ENCODE results near the gene COL11A1. TPM values are rescaled to one million over a fixed set of nuclear protein-coding genes. Genes with fewer than 3 reads are reported as not detected.

The COL11A1 gene
- total RNA-seq, 1 experiment from 2014 or later = 0.05 TPM

DNA sequence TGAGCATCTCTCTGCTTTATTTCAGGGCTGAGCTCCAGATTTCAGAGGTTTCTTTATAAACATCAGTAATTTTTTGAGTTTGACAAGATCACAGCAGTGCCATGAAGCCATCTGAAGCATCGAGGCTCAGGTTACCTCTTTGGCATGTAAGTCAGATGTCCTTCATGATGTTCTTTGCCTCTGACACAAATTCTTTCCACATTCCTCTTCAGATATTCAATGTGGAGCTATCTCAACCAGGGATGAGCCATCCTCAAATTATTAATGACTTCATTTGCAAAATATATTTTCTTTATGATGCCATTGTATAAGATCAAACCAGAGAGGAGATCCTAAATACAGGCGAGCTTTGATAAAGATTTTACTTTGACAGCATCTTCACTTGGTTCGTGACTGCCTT is 256.7 kb downstream of the COL11A1 start:
- H3K9me3 ChIP-seq (ENCODE audit: control insufficient read depth in 1 of 2, insufficient read depth in 1 of 2, low read depth in 1 of 2, low read length in 2 of 2) = peaks cover 0 to 4% of the 10 kb centered on the region in 2 experiments; a peak in 2 of 4 replicates
- H3K36me3 ChIP-seq (ENCODE audit: control insufficient read depth in 1 of 2, insufficient read depth in 2 of 2, low read length in 2 of 2) = no peaks in the 10 kb centered on the region
- no peaks in the 10 kb centered on the region for H3K4me1 ChIP-seq (ENCODE audit: control insufficient read depth in 1 of 2, insufficient read depth in 2 of 2, low read length in 2 of 2)
- POLR2A ChIA-PET = no interaction called here
- no peaks in the 10 kb centered on the region for H3K27me3 ChIP-seq (ENCODE audit: insufficient read depth, low read length)
- H3K4me2 ChIP-seq (ENCODE audit: low read length) = no peak overlapping the region
- no TSS peak for BruUV-seq (replicated peaks)
- no peaks in the 10 kb centered on the region for H3K9me2 ChIP-seq (ENCODE audit: insufficient read depth)
- H4K20me1 ChIP-seq (ENCODE audit: insufficient read depth) = no peaks in the 10 kb centered on the region
- H3K9ac ChIP-seq (ENCODE audit: low read length) = no peak overlapping the region
- TF ChIP-seq ZFX (IDR thresholded peaks at IDR 0.05) = no peak
- no peak for TF ChIP-seq ZNF274 (IDR thresholded peaks at IDR 0.05; ENCODE audit: low read depth, low read length)
- TF ChIP-seq EZH2 (IDR thresholded peaks at IDR 0.05) = no peak
- TF ChIP-seq, protein P1, sequence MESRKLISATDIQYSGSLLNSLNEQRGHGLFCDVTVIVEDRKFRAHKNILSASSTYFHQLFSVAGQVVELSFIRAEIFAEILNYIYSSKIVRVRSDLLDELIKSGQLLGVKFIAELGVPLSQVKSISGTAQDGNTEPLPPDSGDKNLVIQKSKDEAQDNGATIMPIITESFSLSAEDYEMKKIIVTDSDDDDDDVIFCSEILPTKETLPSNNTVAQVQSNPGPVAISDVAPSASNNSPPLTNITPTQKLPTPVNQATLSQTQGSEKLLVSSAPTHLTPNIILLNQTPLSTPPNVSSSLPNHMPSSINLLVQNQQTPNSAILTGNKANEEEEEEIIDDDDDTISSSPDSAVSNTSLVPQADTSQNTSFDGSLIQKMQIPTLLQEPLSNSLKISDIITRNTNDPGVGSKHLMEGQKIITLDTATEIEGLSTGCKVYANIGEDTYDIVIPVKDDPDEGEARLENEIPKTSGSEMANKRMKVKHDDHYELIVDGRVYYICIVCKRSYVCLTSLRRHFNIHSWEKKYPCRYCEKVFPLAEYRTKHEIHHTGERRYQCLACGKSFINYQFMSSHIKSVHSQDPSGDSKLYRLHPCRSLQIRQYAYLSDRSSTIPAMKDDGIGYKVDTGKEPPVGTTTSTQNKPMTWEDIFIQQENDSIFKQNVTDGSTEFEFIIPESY (IDR thresholded peaks at IDR 0.05; ENCODE audit: extremely low read depth, insufficient replicate concordance, low read length) = no peak
- no peak for TF ChIP-seq FOSL1 (IDR thresholded peaks at IDR 0.05; ENCODE audit: low read depth)
- TF ChIP-seq POLR2AphosphoS5 (IDR thresholded peaks at IDR 0.05; ENCODE audit: low read depth, low read length) = no peak
- TF ChIP-seq YY1 (IDR thresholded peaks at IDR 0.05; ENCODE audit: extremely low read depth, insufficient replicate concordance, low read depth, low read length) = no peak
- no peak for TF ChIP-seq SIN3A (IDR thresholded peaks at IDR 0.05; ENCODE audit: low read depth)
- TF ChIP-seq, protein P2, sequence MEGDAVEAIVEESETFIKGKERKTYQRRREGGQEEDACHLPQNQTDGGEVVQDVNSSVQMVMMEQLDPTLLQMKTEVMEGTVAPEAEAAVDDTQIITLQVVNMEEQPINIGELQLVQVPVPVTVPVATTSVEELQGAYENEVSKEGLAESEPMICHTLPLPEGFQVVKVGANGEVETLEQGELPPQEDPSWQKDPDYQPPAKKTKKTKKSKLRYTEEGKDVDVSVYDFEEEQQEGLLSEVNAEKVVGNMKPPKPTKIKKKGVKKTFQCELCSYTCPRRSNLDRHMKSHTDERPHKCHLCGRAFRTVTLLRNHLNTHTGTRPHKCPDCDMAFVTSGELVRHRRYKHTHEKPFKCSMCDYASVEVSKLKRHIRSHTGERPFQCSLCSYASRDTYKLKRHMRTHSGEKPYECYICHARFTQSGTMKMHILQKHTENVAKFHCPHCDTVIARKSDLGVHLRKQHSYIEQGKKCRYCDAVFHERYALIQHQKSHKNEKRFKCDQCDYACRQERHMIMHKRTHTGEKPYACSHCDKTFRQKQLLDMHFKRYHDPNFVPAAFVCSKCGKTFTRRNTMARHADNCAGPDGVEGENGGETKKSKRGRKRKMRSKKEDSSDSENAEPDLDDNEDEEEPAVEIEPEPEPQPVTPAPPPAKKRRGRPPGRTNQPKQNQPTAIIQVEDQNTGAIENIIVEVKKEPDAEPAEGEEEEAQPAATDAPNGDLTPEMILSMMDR (IDR thresholded peaks at IDR 0.05 in 2 of 3, conservative IDR thresholded peaks at IDR 0.05 in 1 of 3; ENCODE audit: borderline replicate concordance in 1 of 3, insufficient read depth in 1 of 3, low read depth in 2 of 3, low read length in 2 of 3) = no peak
- TF ChIP-seq JUND (IDR thresholded peaks at IDR 0.05) = no peak
- no peak for TF ChIP-seq CBX3 (IDR thresholded peaks at IDR 0.05; ENCODE audit: low read depth)
- no peak for TF ChIP-seq TCF7L2 (IDR thresholded peaks at IDR 0.05; ENCODE audit: borderline replicate concordance, extremely low read depth, insufficient read depth, insufficient read length)
- TF ChIP-seq SRF (IDR thresholded peaks at IDR 0.05; ENCODE audit: low read depth) = no peak
- TF ChIP-seq, protein P3, sequence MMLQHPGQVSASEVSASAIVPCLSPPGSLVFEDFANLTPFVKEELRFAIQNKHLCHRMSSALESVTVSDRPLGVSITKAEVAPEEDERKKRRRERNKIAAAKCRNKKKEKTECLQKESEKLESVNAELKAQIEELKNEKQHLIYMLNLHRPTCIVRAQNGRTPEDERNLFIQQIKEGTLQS (IDR thresholded peaks at IDR 0.05) = no peak
- no peak for TF ChIP-seq ELF1 (IDR thresholded peaks at IDR 0.05; ENCODE audit: borderline replicate concordance, low read depth)
- no peak for TF ChIP-seq SP1 (IDR thresholded peaks at IDR 0.05; ENCODE audit: low read depth)
- TF ChIP-seq, protein P4, sequence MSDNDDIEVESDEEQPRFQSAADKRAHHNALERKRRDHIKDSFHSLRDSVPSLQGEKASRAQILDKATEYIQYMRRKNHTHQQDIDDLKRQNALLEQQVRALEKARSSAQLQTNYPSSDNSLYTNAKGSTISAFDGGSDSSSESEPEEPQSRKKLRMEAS (IDR thresholded peaks at IDR 0.05) = no peak
- TF ChIP-seq POLR2A (IDR thresholded peaks at IDR 0.05; ENCODE audit: borderline replicate concordance, extremely low read depth, insufficient read depth, insufficient read length) = no peak
- TF ChIP-seq, protein P5, sequence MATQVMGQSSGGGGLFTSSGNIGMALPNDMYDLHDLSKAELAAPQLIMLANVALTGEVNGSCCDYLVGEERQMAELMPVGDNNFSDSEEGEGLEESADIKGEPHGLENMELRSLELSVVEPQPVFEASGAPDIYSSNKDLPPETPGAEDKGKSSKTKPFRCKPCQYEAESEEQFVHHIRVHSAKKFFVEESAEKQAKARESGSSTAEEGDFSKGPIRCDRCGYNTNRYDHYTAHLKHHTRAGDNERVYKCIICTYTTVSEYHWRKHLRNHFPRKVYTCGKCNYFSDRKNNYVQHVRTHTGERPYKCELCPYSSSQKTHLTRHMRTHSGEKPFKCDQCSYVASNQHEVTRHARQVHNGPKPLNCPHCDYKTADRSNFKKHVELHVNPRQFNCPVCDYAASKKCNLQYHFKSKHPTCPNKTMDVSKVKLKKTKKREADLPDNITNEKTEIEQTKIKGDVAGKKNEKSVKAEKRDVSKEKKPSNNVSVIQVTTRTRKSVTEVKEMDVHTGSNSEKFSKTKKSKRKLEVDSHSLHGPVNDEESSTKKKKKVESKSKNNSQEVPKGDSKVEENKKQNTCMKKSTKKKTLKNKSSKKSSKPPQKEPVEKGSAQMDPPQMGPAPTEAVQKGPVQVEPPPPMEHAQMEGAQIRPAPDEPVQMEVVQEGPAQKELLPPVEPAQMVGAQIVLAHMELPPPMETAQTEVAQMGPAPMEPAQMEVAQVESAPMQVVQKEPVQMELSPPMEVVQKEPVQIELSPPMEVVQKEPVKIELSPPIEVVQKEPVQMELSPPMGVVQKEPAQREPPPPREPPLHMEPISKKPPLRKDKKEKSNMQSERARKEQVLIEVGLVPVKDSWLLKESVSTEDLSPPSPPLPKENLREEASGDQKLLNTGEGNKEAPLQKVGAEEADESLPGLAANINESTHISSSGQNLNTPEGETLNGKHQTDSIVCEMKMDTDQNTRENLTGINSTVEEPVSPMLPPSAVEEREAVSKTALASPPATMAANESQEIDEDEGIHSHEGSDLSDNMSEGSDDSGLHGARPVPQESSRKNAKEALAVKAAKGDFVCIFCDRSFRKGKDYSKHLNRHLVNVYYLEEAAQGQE (IDR thresholded peaks at IDR 0.05; ENCODE audit: low read depth) = no peak
- no peak overlapping the region for H3K27ac ChIP-seq (ENCODE audit: low read depth, low read length)
- ATAC-seq (no peak), DNase-seq (ENCODE audit: low read depth, low spot score) (no peak)
- CTCF ChIA-PET = no interaction called here
- no peak overlapping the region for H3K4me3 ChIP-seq (replicated peaks in 1 of 2; ENCODE audit: low read depth in 1 of 2, low read length in 2 of 2)
- intact Hi-C loops (cut with micrococcal nuclease) = no loop called here
- H2AFZ ChIP-seq (ENCODE audit: low read depth, low read length, poor library complexity, severe bottlenecking) = no peak overlapping the region
- RAD21 ChIA-PET (ENCODE audit: low non-redundant PET in 1 of 2, low total read pairs in 2 of 2, uncharacterized antibody in 2 of 2, unreplicated experiment in 2 of 2) = no interaction called here
- H3K79me2 ChIP-seq (ENCODE audit: insufficient read depth, low read length) = no peaks in the 10 kb centered on the region
